ENCODE data around the gene KRTAP29-1.
A peak's percentile ranks its signal among the peaks of the same experiment; 100 is the strongest.
"Not testable (repeated sequence)": the region's sequence is repeated elsewhere in the genome, so short reads cannot be mapped to it uniquely, and the experiment has no call there.

The KRTAP29-1 gene, protein sequence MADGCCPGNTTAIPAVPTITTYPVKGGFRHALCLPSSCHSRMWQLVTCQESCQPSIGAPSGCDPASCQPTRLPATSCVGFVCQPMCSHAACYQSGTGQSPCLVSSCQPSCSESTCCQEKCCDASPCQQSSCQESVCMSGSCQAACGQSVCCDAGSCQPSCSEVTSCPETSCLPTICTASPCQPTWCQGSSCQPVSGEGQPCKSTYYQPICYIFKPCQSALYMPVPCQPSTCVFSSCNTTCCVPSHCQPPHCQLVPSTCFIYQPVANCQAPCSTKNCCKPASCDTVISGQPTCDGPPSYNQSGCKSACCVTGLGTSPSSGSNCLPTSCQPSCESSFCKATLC

GRCh38 chr17:41301916-41302901, at the start of gene KRTAP29-1:
KRTAP29-1 (minus strand) TSS chr17:41302851; CDS start chr17:41302851, 0 bp downstream.
- no peak for DNase-seq (ENCODE audit: low spot score)

DNA sequence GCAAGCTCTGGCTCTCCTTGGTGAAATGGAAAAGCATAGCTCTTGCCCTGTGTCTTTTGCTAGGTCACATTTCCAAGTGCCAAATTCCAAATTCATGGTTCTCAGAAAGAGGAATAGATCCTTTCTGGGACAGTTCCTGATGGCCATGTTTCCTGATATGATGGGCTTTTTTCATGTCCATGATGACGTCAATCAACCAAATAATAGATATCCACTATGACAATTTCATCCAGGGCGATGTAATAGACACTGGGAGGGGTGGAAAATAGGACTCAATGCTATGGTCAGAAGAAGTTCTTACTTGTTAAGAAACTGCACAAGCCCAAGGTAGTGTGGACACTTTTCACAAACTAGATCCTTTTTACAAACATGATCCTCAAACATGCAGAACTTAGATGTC, 48.5 kb upstream of the KRTAP29-1 start:
- no peak for DNase-seq (ENCODE audit: low spot score)

DNA sequence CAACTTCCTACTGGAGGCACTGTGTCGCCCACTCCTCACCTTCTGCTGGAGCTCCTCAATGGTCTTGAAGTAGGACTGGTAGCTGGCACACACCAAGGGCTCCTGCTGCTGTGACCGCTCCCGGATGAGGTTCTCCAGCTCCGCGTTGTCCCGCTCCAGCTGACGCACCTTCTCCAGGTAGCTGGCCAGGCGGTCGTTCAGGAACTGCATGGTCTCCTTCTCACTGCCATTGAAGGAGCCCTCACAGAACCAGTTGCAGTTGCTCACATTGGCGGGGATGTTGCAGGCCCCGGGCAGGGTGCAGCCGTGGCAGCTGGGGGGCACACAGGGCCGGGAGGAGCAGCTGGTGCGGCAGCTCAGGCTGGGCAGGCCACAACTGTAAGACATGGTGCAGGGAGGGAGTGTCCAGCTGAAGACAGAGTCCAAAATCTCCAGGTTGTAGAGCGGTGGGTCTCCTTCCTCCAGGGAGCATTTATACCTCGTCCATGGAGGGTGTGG, 47.8 kb upstream of the KRTAP29-1 start, which contains the start of gene KRT33A:
Gene KRT33A, minus strand, starts transcription at position 448 of the 498 bp plus-strand sequence. Its CDS starts 61 bp downstream, at position 387.
- DNase-seq (ENCODE audit: low spot score) = not testable (repeated sequence)

DNA sequence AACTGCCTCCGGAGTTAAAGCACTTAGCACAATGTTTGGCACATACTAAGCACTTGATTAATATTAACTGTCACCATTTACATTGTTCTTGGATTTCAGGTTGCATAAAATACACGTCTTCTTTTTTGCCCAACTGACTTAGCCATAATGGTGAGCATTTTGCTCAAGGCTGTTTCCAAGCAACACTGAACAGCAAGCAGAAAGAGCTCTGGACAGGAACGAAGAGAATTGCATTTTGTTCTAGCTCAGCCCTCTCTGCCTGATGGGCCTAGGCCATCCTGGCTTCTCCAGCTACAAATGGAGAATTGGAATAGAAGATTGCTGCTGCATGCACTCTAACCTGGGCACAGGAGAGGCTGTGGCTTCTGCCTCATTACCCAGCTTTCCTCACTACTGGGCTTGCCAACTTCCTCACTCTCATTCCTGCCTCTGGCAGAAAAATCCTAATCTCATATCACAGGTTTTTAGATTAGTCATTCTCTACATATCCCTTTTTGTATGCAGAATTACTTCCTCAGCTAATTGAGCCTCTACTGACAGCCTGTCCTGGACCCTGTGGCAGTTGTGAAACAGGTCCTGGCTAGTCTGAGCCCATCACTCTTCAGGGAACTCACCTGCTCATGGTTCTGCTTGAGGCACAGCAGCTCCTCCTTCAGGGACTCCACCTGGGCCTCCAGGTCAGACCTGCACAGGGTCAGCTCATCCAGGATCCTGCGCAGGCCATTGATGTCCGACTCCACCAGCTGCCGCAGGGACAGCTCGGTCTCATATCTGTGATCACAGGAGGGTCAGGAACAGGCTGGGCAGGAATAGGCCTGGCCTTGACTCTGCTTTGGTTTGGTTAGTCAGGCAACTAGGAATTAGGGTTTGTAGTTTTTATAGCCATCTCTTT, 45.5 kb upstream of the KRTAP29-1 start:
- DNase-seq (ENCODE audit: low spot score) = no peak

- not testable (repeated sequence) for DNase-seq (ENCODE audit: low spot score)
Measured at GRCh38 chr17:41346421-41346820, 43.8 kb upstream of the KRTAP29-1 start.

DNA sequence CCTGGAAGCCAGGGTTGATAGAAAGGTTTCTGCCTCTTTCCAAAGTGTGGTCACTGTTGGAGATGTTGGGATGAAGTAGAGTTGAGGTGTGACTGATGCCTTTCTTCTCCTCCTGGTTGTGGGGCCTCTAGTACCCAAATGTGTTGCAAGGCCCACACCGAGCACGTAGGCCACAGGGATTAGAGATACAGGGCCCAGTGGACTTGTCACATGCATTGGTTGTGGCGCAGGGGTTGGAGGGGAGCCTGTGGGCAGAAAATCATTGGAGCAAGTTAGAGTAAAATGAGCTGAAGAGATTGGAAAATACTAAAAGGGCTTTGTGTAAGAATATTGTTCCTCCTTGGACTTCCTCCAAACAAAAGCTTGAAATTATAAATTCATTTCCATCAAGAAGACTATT, 43.3 kb upstream of the KRTAP29-1 start:
- no peak for DNase-seq (ENCODE audit: low spot score)

DNA sequence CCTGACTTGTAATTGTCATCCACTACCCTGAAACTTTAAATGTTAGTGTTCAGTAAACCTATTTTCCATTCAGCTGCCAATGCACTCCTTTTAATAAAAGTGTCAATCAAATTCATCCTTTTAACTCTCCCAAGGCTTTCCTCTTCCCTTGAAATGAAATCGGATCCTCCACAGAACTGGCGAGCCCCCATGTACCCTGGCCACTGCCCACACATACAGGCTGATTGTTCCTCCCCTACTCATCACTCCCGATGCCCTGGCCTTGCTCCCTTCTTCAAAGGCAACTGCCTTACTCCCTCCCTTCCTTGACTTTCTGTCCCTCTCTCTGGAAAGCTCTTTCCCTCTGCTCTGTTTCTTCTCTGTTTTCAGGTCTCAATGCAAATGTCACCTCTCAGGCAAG, 40.4 kb upstream of the KRTAP29-1 start:
- DNase-seq (ENCODE audit: low spot score) = no peak

- DNase-seq (ENCODE audit: low spot score) = no peak
Measured at GRCh38 chr17:41340934-41341861, 38.5 kb upstream of the KRTAP29-1 start.

DNA sequence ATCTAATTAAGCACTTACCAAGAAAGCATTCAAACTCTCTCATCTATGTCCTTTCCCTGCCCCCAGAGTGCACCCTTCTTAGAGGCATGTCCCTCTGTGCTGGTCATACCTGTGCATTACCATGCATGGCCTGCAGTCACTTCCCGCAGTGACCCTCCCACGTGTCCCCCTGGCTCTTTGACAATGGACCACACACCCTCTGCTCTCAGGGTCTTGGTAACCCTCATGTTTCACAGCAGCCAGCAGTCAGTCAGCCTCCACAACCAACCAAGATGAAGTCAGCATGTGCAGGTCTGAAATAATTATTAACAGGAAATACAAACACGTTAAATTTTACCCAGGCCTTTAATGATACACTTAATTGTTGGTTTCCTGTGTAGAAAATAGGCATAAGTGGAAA, 37.8 kb upstream of the KRTAP29-1 start:
- DNase-seq (ENCODE audit: low spot score) = no peak

DNA sequence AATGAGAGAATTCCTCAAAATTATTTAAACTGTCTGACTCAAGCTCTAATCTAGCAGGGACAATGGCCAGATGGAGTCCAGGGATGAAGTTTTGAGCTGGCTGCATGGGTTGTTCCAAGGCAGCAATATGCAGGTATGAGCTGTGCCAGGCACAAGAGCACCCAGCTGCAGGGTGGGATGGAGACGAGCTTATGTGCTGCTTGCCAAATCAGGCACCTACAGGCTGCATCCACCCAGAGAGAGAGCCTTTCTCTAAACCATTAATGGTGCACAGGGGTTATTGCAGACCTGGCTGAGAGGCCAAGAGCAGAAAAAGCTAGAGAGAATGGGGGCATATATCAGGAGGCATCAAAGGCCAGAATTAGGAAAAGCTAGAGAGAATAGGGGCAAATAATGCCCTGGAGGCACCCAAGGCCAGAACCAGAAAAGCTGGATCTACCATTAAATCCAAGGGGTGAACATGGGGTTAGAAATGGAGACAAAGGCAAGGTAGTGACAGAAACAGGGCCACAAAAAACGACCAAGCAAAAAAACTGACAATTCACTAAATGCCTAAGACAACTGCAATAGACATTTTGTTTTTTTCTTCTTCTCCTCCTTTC, 37.0 kb upstream of the KRTAP29-1 start:
- no peak for DNase-seq (ENCODE audit: low spot score)

DNA sequence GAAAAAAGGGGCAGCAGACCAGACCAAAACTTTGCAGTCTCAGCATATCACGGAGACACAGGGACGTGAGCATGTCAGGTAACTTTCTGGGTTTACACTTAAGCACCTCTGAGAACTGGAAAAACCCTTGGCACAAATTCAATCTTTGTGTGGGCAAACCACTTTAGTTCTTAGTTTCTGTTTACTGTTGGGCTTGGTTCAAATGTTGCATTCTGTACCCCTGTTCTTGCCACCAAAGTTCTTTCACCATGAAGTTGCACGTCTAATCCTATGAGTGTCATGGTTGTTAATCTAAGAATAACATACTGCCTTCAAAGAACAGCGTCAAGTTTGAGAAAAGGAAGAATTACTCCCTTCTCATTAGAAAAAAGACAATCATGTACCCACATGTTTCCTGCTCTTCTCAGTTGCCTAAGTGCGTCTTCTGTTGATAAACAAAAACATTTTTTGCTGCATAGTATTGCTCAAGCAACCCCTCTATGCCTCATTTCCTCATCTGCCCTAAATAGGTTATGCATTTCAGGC, 36.4 kb upstream of the KRTAP29-1 start:
- DNase-seq (ENCODE audit: low spot score) = no peak

DNA sequence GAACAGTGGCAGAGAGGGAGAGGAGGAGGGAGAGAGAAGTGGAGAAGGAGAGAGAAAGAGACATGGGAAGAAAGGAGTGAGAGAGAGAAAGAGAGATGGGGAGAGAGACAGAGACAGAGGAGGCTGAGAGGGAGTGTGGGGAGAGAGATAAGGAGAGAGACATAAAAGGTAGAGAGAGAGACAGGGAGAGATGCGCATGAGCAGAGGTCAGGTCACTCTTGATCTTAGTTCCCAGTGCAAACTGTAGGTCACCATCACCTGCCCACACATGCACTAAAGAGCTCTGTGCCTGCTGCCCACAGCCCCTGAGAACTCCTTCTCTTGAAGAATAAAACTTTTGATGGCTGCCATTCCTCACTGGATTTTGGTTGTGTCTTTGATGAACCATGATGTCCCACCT, 33.1 kb upstream of the KRTAP29-1 start:
- DNase-seq (ENCODE audit: low spot score) = no peak

GRCh38 chr17:41334385-41335305, 32.0 kb upstream of the KRTAP29-1 start:
- no peak for DNase-seq (ENCODE audit: low spot score)

DNA sequence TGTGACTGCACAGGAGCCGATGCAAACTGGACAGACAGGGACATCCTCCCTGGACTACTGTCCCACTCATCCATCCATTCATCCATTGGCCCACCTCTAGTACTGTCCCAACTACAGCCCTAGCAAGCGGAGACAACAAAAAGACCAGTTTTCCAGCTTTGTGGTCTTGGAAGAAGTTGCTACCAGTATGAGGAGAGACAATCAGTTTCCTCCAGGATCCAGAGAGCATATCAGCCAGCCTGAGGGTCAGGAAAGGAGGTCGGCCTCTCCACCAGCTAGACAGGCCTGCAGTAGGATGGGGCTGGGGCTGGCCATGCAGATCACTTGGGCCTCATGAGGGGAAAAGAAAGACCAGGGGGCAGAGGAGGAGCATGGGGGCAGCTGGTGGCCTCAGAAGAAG, 31.2 kb upstream of the KRTAP29-1 start:
- no peak for DNase-seq (ENCODE audit: low spot score)

DNA sequence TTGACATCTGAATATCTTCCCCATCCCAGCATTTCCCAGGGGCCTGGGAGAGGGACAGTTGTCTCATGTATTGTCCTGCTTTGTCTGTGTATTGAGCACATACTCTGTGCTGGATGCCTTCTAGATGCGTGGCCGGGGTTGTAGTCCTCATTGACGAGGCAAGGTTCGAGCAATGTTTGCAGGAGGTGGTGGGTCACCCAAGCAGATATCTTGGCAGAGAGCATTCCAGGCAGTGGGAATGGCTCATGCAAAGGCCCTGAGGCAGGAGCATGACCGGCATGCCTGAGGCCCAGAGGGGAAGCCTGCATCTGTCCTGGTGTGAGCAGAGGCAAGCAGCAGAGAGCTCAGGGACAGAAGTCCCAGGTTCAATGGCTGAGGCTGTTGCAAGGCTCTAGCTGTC, 30.4 kb upstream of the KRTAP29-1 start:
- no peak for DNase-seq (ENCODE audit: low spot score)

DNA sequence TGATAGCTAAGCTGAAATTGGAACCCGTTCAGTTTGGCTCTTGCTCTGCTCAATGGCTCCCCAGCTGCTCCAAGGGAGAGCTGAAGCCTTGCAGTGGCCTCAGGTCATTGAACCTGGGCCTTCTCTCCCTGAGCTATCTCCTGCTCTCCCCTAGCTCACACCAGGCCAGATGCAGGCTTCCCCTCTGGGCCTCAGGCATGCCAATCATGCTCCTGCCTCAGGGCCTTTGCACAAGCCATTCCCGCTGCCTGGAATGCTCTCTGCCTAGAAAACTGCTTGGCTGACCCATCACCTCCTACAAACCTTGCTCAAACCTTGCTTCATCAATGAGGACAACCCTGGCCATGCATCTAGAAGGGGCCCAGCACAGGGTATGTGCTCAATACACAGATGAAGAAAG, 29.6 kb upstream of the KRTAP29-1 start:
- no peak for DNase-seq (ENCODE audit: low spot score)

GRCh38 chr17:41331606-41332005, 29.0 kb upstream of the KRTAP29-1 start:
- no peak for DNase-seq (ENCODE audit: low spot score)

DNA sequence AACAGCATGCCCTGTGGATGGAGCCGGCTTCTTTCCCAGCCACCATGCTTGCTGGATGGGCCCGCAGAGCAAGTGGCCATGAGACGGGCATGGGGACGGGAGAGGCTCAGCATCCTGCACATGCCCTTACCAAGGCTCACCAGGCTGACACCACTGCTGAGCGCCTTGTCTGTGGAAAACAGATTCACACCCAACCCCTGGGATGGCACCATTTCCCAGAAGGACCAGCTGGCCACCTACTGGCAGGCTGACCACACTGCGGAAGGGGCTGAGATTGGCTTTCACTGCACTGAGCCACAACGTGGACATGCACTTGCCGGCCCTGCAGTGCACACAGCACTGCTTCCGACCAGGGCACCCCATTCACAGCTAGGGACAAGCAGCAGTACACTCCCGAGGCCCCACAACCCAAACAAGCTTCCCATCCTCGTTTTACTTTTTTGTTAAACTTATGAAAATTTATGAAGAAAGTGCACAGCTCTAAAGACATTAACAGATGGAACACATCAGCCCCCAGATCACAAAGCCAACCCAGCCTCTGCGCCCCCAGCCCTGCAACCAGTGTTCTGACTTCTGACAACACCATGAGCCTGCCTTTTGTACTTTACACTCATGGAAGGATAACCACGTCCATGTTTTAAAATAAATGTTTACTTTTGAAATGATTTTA, 26.8 kb upstream of the KRTAP29-1 start:
- DNase-seq (ENCODE audit: low spot score) = peak; percentile 85
